Choroid plexus epithelial cell (primary cell): ENCODE data around the gene FOXK1.

Source experiments
- DNase-seq: peaks from one replicate; pipeline ENCODE4 v3.0.0-alpha.2; 2010; ENCODE audit warnings: low read depth
- H3K4me3 ChIP-seq: 2 replicates; pipeline ENCODE4 v1.5.1; 2011; ENCODE audit warnings: low read depth, mild to moderate bottlenecking, control low read depth, low read length, moderate library complexity
- CTCF ChIP-seq: conservative IDR thresholded peaks from 2 replicates; pipeline ENCODE4 v1.5.1; 2011; ENCODE audit warnings: low read depth, mild to moderate bottlenecking, control low read depth, inconsistent platforms, low read length, moderate library complexity

The FOXK1 gene

GRCh38 chr7:4749798-4750197 lies 67.7 kb downstream of the FOXK1 start:
- TF ChIP-seq CTCF: no peak
- H3K4me3 ChIP-seq: no peak overlapping the region
- no peak for DNase-seq

GRCh38 chr7:4751398-4751947 lies 69.4 kb downstream of the FOXK1 start:
- DNase-seq: no peak
- H3K4me3 ChIP-seq: no peak overlapping the region
- TF ChIP-seq CTCF: no peak

GRCh38 chr7:4753598-4754432 lies 71.7 kb downstream of the FOXK1 start:
- peak; percentile 65 for DNase-seq
- no peak overlapping the region for H3K4me3 ChIP-seq
- peak; percentile 88 for TF ChIP-seq CTCF

GRCh38 chr7:4754433-4755010 lies 72.4 kb downstream of the FOXK1 start:
- no peak for DNase-seq
- H3K4me3 ChIP-seq: no peak overlapping the region
- TF ChIP-seq CTCF: no peak

GRCh38 chr7:4755045-4755444 lies 73.0 kb downstream of the FOXK1 start:
- no peak overlapping the region for H3K4me3 ChIP-seq
- TF ChIP-seq CTCF: no peak
- DNase-seq: no peak

GRCh38 chr7:4758111-4758510 lies 76.0 kb downstream of the FOXK1 start:
- DNase-seq: no peak
- TF ChIP-seq CTCF: no peak

GRCh38 chr7:4758791-4759190 lies 76.7 kb downstream of the FOXK1 start:
- no peak for DNase-seq
- no peak overlapping the region for H3K4me3 ChIP-seq
- TF ChIP-seq CTCF: no peak

More at GRCh38 chr7:4758111-4758510, 76.0 kb downstream of the FOXK1 start:
- no peak overlapping the region for H3K4me3 ChIP-seq
